ENCODE data around the gene FURIN.

The FURIN gene

GRCh38 chr15:90864507-90864906 lies 3.9 kb upstream of the FURIN start:
- DNase-seq (ENCODE audit: extremely low read depth, low read depth) = no peak
- TF ChIP-seq CTCF (IDR thresholded peaks at IDR 0.05; ENCODE audit: low read depth, low read length) = no peak

GRCh38 chr15:90865702-90866101 lies 2.7 kb upstream of the FURIN start:
- no peak for DNase-seq (ENCODE audit: extremely low read depth, low read depth)
- no peak for TF ChIP-seq CTCF (IDR thresholded peaks at IDR 0.05; ENCODE audit: low read depth, low read length)

DNA sequence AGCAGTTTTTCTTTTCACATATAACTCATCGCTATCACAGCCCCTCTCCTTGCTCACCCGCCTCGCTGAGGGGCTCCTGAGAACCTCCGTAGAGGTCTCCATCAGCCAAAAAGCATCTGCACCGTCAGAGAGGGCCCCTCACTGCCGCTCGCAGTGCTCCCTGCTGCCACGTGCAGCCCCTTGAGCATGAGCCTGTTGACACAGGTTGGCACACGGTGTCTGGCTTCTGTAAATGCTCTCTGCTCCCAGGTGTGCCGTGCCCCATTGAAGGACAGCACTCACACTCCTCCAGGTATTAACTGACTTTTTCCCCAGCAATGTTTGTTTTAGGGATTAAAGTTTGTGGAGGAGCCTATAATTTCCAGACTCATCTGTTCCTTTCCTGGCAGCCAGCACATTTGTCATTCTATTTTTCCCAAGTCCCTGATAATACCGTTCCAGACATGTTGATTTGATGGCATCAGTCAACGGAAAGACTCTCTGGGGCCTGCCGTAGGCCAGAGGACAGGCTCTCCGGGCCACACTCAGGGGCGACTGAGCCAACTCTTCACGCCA lies 2.1 kb upstream of the FURIN start:
- no peak for TF ChIP-seq CTCF (IDR thresholded peaks at IDR 0.05; ENCODE audit: low read depth, low read length)
- DNase-seq (ENCODE audit: extremely low read depth, low read depth) = no peak

DNA sequence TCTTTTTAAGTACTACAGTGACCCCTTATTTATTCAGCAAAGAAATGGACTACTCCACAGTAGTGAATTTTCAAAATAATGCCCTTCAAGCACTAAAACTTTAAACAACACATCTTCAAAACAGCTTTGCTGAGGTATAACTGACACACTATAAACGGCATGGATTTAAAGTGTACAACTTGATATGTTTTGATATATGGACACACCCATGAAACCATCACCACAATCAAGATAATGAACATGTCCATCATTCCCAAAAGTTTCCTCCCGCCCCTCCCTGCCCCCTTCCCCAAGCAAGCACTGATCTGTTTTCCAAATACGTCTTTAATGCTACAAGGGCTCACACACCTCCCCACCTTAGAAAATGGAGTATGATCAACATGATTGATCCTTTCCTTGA lies 1.6 kb upstream of the FURIN start:
- no peak for DNase-seq (ENCODE audit: extremely low read depth, low read depth)
- TF ChIP-seq CTCF (IDR thresholded peaks at IDR 0.05; ENCODE audit: low read depth, low read length) = no peak

GRCh38 chr15:90869140-90869541 lies 753 bp downstream of the FURIN start:
- TF ChIP-seq CTCF (IDR thresholded peaks at IDR 0.05; ENCODE audit: low read depth, low read length) = no peak
- DNase-seq (ENCODE audit: extremely low read depth, low read depth) = no peak

- no peak for TF ChIP-seq CTCF (IDR thresholded peaks at IDR 0.05; ENCODE audit: low read depth, low read length)
Observed at GRCh38 chr15:90869601-90870353, 1.4 kb downstream of the FURIN start.

DNA sequence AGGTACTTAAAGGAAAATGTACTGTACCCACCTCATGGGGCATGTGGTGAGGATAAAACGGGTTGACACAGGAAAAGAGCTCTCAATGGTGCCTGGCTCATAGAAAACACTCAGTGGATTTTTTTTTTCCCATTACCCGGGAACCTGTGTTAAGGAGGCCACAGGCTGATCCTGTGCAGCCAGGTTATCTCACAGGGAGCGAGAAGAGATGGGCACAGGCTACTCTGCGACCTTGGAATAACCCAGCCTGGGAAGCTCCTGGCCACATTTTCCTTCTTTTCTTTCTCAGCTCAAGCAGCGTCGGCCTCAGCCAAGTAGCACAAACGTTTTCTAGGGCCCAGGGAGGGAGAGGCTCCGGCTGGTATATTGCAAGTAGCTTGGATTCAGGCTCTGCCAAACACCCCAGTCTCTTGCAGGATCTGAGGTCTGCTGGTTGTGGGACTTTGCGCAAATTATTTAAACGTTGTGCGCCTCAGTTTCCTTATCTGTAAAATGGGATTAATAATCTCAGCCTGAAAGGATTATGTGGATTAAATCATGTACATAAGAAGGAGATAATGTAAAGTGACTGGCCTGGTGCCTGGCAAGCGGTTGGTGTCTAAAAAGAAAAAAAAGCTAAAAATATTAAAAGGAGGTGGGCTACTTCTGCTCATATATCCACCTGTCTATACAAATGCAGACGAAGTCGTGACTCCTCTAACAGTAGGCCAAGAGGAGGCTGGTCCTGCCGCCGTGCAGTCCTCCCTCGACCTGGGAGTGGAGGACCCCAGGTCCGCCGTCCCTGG lies 2.2 kb downstream of the FURIN start:
- TF ChIP-seq CTCF (IDR thresholded peaks at IDR 0.05; ENCODE audit: low read depth, low read length) = no peak
- no peak for DNase-seq (ENCODE audit: extremely low read depth, low read depth)

More at GRCh38 chr15:90869601-90870353, 1.4 kb downstream of the FURIN start:
- no peak for DNase-seq (ENCODE audit: extremely low read depth, low read depth)

Data from AG09319 (cell line).